ENCODE data around the gene NSRP1.
"Not testable (repeated sequence)": the region's sequence is repeated elsewhere in the genome, so short reads cannot be mapped to it uniquely, and the experiment has no call there.

The NSRP1 gene

DNA sequence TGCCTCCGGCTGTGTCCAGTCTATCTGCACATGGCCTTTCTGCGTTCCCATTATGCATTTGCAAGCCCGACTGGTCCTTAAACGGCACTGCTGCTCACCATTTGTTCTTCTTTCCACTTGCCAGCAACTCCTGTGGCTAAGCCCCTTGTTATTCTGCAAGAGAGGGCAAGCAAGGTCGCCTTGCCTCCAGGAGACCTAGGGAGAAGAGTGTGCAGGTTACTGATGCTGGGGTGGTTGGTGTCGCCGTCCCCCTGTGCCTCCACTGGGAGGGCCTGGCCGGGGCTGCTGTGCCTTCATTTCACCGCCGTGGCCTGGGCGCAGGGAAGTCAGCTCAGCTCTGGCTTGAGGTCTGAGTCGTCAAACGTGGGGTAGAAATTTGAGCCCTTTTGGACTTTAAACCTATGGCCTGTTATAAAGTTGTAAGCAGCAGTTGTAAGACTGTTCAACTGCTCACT lies 106.1 kb downstream of the NSRP1 start:
- TF ChIP-seq, protein P1, sequence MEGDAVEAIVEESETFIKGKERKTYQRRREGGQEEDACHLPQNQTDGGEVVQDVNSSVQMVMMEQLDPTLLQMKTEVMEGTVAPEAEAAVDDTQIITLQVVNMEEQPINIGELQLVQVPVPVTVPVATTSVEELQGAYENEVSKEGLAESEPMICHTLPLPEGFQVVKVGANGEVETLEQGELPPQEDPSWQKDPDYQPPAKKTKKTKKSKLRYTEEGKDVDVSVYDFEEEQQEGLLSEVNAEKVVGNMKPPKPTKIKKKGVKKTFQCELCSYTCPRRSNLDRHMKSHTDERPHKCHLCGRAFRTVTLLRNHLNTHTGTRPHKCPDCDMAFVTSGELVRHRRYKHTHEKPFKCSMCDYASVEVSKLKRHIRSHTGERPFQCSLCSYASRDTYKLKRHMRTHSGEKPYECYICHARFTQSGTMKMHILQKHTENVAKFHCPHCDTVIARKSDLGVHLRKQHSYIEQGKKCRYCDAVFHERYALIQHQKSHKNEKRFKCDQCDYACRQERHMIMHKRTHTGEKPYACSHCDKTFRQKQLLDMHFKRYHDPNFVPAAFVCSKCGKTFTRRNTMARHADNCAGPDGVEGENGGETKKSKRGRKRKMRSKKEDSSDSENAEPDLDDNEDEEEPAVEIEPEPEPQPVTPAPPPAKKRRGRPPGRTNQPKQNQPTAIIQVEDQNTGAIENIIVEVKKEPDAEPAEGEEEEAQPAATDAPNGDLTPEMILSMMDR (IDR thresholded peaks at IDR 0.05; ENCODE audit: control insufficient read depth, extremely low read depth, insufficient read depth), result no peak
- no peak for DNase-seq (ENCODE audit: low read depth)
- no peak overlapping the region for H3K4me3 ChIP-seq (ENCODE audit: low read depth, low read length)

DNA sequence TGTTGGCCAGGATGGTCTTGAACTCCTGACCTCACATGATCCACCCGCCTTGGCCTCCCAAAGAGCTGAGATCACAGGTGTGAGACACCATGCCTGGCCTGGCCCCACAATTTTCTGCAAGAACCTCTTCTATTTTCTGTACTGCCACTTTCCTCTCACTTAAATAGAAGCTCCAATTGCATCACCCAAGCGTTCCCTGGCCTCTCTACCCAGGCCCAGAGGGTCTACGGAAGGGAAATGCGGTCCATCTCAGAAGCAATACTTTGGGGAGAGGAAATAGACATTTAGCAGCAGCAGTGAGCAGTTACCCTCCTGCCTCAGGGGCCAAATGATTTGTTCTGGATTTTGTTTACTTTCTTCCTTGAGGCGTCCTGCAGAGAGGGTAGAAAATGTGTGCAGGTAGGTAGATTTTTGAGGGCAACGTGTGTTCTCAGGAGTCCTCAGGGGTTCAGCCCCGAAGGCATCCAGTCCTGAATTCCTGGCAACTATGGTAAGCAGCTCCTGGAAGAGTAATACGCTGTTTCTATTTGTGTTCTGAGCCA lies 107.9 kb downstream of the NSRP1 start:
- DNase-seq (ENCODE audit: low read depth), result no peak
- TF ChIP-seq, protein P1 (IDR thresholded peaks at IDR 0.05; ENCODE audit: control insufficient read depth, extremely low read depth, insufficient read depth), result no peak
- H3K4me3 ChIP-seq (ENCODE audit: low read depth, low read length), result no peak overlapping the region

DNA sequence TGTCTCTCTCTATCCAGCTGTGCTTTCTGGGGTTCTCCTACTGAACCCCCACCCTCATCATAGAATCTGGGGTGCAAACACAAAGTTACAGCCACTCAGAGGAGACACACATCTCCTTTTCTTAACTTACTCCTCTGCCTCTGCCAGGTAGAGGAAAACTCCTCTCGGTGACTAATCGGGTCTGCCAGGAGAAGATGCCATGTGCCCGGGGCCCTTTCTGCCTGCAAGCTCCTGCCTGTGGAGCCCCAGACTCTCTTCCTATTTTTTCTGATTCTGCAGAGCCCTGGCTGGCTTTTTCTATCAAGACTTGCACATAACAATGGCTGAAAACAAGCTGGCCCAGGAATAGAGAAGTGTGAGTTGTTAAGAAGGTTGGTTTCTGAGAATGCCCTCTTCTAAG lies 108.5 kb downstream of the NSRP1 start:
- TF ChIP-seq, protein P1 (IDR thresholded peaks at IDR 0.05; ENCODE audit: control insufficient read depth, extremely low read depth, insufficient read depth), result no peak
- H3K4me3 ChIP-seq (ENCODE audit: low read depth, low read length), result no peak overlapping the region
- DNase-seq (ENCODE audit: low read depth), result no peak

DNA sequence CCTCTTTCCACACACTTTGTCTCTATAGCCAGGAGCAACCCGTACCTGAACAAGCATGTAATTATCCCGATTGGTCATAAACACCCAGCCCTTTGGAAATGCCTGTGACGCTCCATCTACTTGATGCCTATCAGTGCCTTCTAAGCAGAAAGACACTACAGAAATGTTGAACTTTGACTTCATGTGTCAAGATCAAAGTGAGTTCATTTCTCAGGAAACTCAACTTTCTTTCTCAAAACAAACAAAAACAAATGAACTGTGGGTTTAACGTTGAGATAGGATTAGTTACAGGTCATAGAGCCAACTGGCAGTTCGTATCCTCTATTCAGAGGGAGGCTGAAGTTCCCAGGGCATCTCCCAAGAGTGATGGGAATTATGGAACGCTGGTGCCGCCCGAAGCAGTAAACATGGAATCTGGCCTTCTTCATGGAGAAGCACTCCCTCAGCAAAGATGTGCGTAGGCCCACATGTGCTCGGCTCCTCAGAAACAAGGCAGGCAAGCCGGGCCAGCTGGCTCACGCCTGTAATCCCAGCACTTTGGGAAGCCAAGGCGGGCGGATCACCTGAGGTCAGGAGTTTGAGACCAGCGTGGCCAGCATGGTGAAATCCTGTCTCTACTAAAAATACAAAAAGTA lies 109.4 kb downstream of the NSRP1 start:
- TF ChIP-seq, protein P1 (IDR thresholded peaks at IDR 0.05; ENCODE audit: control insufficient read depth, extremely low read depth, insufficient read depth), result no peak
- DNase-seq (ENCODE audit: low read depth), result no peak

DNA sequence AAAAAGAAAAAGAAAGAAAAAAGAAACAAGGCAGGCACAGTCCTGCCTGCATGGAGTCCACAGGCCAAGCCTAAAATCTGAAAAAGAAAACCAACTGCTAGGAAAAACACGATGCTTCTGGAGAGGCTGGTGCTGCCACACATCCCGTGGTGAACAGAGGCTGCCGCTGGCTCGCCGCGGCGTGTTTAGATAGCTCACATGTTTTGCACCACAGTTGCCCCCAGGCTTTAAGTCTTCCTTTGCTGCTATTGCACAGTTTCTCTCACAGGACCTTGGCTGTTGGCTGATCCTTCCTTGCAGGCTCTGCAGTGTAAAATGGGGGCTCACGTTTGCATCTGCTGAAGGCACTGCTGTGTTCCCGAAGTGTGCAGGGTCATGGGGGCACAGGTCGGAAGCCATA lies 110.3 kb downstream of the NSRP1 start:
- no peak overlapping the region for H3K4me3 ChIP-seq (ENCODE audit: low read depth, low read length)
- TF ChIP-seq, protein P1 (IDR thresholded peaks at IDR 0.05; ENCODE audit: control insufficient read depth, extremely low read depth, insufficient read depth), result no peak
- no peak for DNase-seq (ENCODE audit: low read depth)

More for the DNA sequence above, 109.4 kb downstream of the NSRP1 start:
- no peak overlapping the region for H3K4me3 ChIP-seq (ENCODE audit: low read depth, low read length)

DNA sequence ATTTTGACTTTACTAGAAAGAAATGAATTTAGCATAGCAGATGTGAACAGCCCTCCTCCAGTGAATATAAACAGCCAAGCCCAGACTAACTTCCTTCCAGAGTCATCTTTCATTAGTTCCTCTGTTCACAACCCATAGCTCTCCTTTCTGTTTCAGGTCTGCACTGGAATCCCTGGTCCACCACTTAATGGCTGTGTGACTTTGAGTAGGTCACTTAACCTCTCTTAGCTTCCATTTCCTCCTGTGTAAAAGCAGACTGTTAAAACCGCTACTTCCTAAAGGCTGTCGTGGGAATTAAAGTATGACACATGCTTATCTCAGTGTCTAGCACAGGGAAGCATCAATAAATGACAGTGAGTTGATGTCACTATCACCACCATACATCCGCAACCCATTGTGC lies 111.4 kb downstream of the NSRP1 start:
- H3K4me3 ChIP-seq (ENCODE audit: low read depth, low read length), result no peak overlapping the region
- no peak for DNase-seq (ENCODE audit: low read depth)
- TF ChIP-seq, protein P1 (IDR thresholded peaks at IDR 0.05; ENCODE audit: control insufficient read depth, extremely low read depth, insufficient read depth), result no peak

DNA sequence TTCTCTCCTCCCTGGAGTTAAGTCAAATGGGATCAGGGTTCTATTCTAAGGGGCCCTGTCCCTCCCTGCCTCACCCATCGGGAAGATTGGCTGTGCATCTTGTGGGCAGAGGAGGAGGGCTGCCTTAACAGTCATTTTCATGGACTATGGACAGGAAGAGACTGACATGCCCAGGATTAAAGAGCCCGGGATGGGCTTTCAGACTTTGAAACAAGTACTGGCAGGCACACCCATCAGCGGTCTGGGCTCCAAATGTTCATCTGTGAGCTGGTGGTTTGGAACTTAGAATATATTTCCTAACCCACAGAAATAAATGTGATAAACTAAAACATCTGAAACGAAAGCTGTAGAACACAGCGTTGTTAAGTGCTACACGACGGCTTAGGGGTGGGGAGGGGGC lies 112.4 kb downstream of the NSRP1 start:
- no peak for DNase-seq (ENCODE audit: low read depth)
- TF ChIP-seq, protein P1 (IDR thresholded peaks at IDR 0.05; ENCODE audit: control insufficient read depth, extremely low read depth, insufficient read depth), result no peak
- H3K4me3 ChIP-seq (ENCODE audit: low read depth, low read length), result no peak overlapping the region

DNA sequence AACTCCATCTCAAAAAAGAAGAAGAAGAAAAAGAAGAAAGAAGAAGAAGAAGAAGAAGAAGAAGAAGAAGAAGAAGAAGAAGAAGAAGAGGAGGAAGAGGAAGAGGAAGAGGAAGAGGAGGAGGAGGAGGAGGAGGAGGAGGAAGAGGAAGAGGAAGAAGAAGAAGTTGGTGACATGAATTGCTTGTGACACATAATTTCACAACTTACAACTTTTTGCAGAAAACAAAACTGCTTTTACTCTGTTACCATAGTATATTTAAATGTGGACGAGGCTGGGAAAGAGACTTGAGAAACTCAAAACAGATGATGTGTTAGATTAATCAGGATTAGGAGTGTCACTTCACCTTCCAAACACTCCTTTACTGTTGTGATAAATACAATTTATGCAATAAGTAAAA lies 113.4 kb downstream of the NSRP1 start:
- not testable (repeated sequence) for DNase-seq (ENCODE audit: low read depth); H3K4me3 ChIP-seq (ENCODE audit: low read depth, low read length)
